MM.1S (cell line): ENCODE data around the gene SPATA18.

Experiments
- DNase-seq: peaks from one replicate; pipeline ENCODE4 v3.0.0-alpha.2; 2015
- H2AFZ ChIP-seq: fragments of 300-600 bp; sonication (generic); 2 replicates; pipeline ENCODE4 v1.6.0; 2016; ENCODE audit warnings: antibody characterized with exemption, low read length
- H3F3A ChIP-seq: fragments of 300-600 bp; sonication (generic); 2 replicates; pipeline ENCODE4 v1.6.1; 2016; ENCODE audit warnings: mild to moderate bottlenecking, antibody characterized with exemption, low read length, moderate library complexity, mixed read lengths; ENCODE audit not compliant: insufficient read depth
- H3K27ac ChIP-seq: fragments of 300-600 bp; sonication (generic); 2 replicates; pipeline ENCODE4 v1.5.1; 2016; ENCODE audit warnings: mild to moderate bottlenecking, low read length
- H3K27me3 ChIP-seq: fragments of 300-600 bp; sonication (generic); replicated peaks from 2 replicates; pipeline ENCODE4 v1.6.0; 2016; ENCODE audit warnings: low read length; ENCODE audit not compliant: insufficient read depth
- H3K36me3 ChIP-seq: fragments of 300-600 bp; sonication (generic); replicated peaks from 2 replicates; pipeline ENCODE4 v1.6.1; 2016; ENCODE audit warnings: mild to moderate bottlenecking, low read length, mixed read lengths; ENCODE audit not compliant: insufficient read depth
- H3K4me1 ChIP-seq: fragments of 300-600 bp; sonication (generic); 2 replicates; pipeline ENCODE4 v1.6.1; 2016; ENCODE audit warnings: low read length, mixed read lengths
- H3K4me2 ChIP-seq: fragments of 300-600 bp; sonication (generic); 2 replicates; pipeline ENCODE4 v1.6.0; 2016; ENCODE audit warnings: low read depth, low read length
- H3K4me3 ChIP-seq: fragments of 300-600 bp; sonication (generic); 2 replicates; pipeline ENCODE4 v1.5.1; 2016; ENCODE audit warnings: low read length, mixed read lengths
- H3K79me2 ChIP-seq: fragments of 300-600 bp; sonication (generic); 2 replicates; pipeline ENCODE4 v1.6.1; 2016; ENCODE audit warnings: mixed run types, low read length, mixed read lengths
- H3K9ac ChIP-seq: fragments of 300-600 bp; sonication (generic); 2 replicates; pipeline ENCODE4 v1.6.1; 2016; ENCODE audit warnings: low read length, mixed read lengths
- H3K9me2 ChIP-seq: fragments of 300-600 bp; sonication (generic); replicated peaks from 2 replicates; pipeline ENCODE4 v1.6.1; 2016; ENCODE audit warnings: mild to moderate bottlenecking, low read length, mixed read lengths; ENCODE audit not compliant: insufficient read depth
- H3K9me3 ChIP-seq: fragments of 300-600 bp; sonication (generic); replicated peaks from 2 replicates; pipeline ENCODE4 v1.6.1; 2016; ENCODE audit warnings: mild to moderate bottlenecking, low read length, mixed read lengths; ENCODE audit not compliant: insufficient read depth
- H4K20me1 ChIP-seq: fragments of 300-600 bp; sonication (generic); 2 replicates; pipeline ENCODE4 v1.6.1; 2016; ENCODE audit warnings: mild to moderate bottlenecking, low read length, moderate library complexity, mixed read lengths; ENCODE audit not compliant: insufficient read depth
- EZH2 ChIP-seq: fragments of 300-600 bp; sonication (generic); optimal IDR thresholded peaks from 2 replicates; pipeline ENCODE3; 2017; ENCODE audit warnings: low read depth, mild to moderate bottlenecking, antibody characterized with exemption, low read length, mixed read lengths
- EZH2phosphoT487 ChIP-seq: fragments of 300-600 bp; sonication (generic); IDR thresholded peaks from 2 replicates; pipeline ENCODE4 v1.6.1; 2018; ENCODE audit warnings: antibody characterized with exemption, low read length
- TF ChIP-seq, protein P1 (sequence below): fragments of 300-600 bp; sonication (generic); IDR thresholded peaks from 2 replicates; pipeline ENCODE4 v1.5.1; 2016; ENCODE audit warnings: antibody characterized with exemption, low read length, mixed read lengths

The SPATA18 gene

DNA sequence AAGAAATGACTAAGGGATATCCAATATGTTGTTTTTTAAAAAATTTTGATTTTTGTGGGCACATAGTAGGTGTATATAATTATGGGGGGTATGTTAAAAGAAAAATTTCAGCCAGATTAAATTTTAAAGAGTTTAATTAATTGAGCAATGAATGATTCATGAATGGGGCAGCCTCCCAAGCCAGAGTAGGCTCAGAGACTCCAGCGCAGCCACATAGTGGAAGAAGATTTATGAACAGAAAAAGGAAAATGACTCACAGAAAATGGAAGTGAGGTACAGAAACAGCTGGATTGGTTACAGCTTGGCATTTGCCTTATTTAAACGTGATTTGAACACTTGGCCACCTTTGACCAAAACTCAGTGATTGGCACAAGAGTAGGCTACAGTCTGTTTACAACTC is 91.7 kb downstream of the SPATA18 start:
- Histone ChIP-seq H3K4me2 (no peak overlapping the region), H3K36me3 (no peaks in the 10 kb centered on the region), H3K27me3 (no peaks in the 10 kb centered on the region), H3K9me2 (no peaks in the 10 kb centered on the region), H3K27ac (no peak overlapping the region), H3K9ac (no peak overlapping the region), H2AFZ (no peak overlapping the region), H3K79me2 (no peaks in the 10 kb centered on the region), H3K4me1 (no peaks in the 10 kb centered on the region), H3F3A (no peaks in the 10 kb centered on the region), H4K20me1 (no peaks in the 10 kb centered on the region), H3K9me3 (no peaks in the 10 kb centered on the region), H3K4me3 (no peak overlapping the region)
- no peak for DNase-seq
- TF ChIP-seq, protein P1, sequence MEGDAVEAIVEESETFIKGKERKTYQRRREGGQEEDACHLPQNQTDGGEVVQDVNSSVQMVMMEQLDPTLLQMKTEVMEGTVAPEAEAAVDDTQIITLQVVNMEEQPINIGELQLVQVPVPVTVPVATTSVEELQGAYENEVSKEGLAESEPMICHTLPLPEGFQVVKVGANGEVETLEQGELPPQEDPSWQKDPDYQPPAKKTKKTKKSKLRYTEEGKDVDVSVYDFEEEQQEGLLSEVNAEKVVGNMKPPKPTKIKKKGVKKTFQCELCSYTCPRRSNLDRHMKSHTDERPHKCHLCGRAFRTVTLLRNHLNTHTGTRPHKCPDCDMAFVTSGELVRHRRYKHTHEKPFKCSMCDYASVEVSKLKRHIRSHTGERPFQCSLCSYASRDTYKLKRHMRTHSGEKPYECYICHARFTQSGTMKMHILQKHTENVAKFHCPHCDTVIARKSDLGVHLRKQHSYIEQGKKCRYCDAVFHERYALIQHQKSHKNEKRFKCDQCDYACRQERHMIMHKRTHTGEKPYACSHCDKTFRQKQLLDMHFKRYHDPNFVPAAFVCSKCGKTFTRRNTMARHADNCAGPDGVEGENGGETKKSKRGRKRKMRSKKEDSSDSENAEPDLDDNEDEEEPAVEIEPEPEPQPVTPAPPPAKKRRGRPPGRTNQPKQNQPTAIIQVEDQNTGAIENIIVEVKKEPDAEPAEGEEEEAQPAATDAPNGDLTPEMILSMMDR = no peak
- TF ChIP-seq EZH2phosphoT487 (no peak), EZH2 (no peak)

DNA sequence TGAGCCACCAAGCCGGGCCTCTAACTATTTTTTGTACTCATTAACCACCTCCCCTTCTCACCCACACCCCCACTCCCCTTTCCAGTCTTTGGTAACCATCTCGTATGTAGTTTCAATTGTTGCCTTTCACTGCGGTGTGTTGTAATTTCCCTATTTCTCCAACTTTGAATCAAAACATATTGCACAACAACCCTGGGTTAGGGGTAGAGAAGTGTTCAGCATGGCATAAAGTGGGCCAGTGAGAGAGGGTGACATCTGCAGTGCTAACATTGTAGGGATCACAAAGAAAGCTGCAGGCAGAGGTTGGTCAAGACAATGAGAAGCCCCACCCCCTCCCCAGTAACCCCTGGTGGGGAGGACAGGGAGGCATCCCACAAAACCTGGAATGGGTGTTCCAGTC is 92.7 kb downstream of the SPATA18 start:
- H3K4me3 ChIP-seq = no peak overlapping the region
- H3K36me3 ChIP-seq = no peaks in the 10 kb centered on the region
- no peak overlapping the region for H3K4me2 ChIP-seq
- no peak overlapping the region for H2AFZ ChIP-seq
- H4K20me1 ChIP-seq = no peaks in the 10 kb centered on the region
- no peaks in the 10 kb centered on the region for H3F3A ChIP-seq
- H3K4me1 ChIP-seq = no peaks in the 10 kb centered on the region
- no peak overlapping the region for H3K9ac ChIP-seq
- TF ChIP-seq EZH2phosphoT487 (no peak), EZH2 (no peak)
- TF ChIP-seq, protein P1 = no peak
- H3K9me3 ChIP-seq = no peaks in the 10 kb centered on the region
- no peaks in the 10 kb centered on the region for H3K9me2 ChIP-seq
- H3K79me2 ChIP-seq = no peaks in the 10 kb centered on the region
- no peak for DNase-seq
- no peaks in the 10 kb centered on the region for H3K27me3 ChIP-seq
- no peak overlapping the region for H3K27ac ChIP-seq

DNA sequence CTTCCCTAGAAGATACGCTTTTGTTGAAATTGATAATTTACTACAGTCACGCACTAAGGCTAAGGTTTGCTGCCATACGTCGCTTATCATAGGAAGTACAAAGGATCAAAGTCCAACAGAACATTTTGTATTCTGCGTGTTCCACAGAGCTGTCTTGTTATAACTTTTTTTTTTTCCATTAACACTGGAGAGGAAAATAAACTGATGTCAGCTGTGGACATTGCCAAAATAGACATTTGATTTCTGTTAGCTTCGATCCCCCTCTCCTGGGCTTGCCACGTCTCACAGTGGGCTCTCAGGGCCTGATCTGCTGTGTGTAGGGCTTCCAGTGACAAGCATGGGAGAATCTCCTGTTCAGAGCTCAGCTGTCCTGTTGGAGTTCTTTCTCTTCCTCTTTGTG is 93.3 kb downstream of the SPATA18 start:
- no peaks in the 10 kb centered on the region for H3K4me1 ChIP-seq
- H3K9ac ChIP-seq = no peak overlapping the region
- TF ChIP-seq EZH2phosphoT487 (no peak), EZH2 (no peak)
- TF ChIP-seq, protein P1 = no peak
- H3K79me2 ChIP-seq = no peaks in the 10 kb centered on the region
- H3F3A ChIP-seq = no peaks in the 10 kb centered on the region
- H3K4me2 ChIP-seq = no peak overlapping the region
- H3K27me3 ChIP-seq = no peaks in the 10 kb centered on the region
- H4K20me1 ChIP-seq = no peaks in the 10 kb centered on the region
- no peak overlapping the region for H3K27ac ChIP-seq
- no peaks in the 10 kb centered on the region for H3K9me3 ChIP-seq
- no peak overlapping the region for H3K4me3 ChIP-seq
- H3K36me3 ChIP-seq = no peaks in the 10 kb centered on the region
- no peaks in the 10 kb centered on the region for H3K9me2 ChIP-seq
- H2AFZ ChIP-seq = no peak overlapping the region
- DNase-seq = no peak
